Endothelial cell of umbilical vein (primary cell): ENCODE measurements around the gene ATG5.

ENCODE experiments used
- CTCF ChIP-seq, 2 donors: IDR thresholded peaks; 1 replicate in 1 of 2; 2 replicates in 1 of 2; pipeline ENCODE4 v1.5.1; 2011; ENCODE audit warnings: low read length in 2 of 2, mild to moderate bottlenecking in 2 of 2, moderate library complexity in 2 of 2, control low read depth in 1 of 2, inconsistent platforms in 1 of 2, low read depth in 1 of 2; ENCODE audit not compliant: insufficient read depth in 1 of 2; ENCODE audit errors: extremely low read depth in 1 of 2
- POLR2A ChIP-seq: IDR thresholded peaks from 2 replicates; pipeline ENCODE4 v1.6.1; 2012; ENCODE audit warnings: low read depth, mild to moderate bottlenecking, control low read depth, low read length

GRCh38 chr6:106225581-106225980 is 100.0 kb downstream of the ATG5 start:
- TF ChIP-seq POLR2A = no peak
- no peak for TF ChIP-seq CTCF (IDR thresholded peaks at IDR 0.05; ENCODE audit: extremely low read depth in 1 of 2, insufficient read depth in 1 of 2, low read depth in 1 of 2, low read length in 2 of 2)
